ENCODE data around the gene PRLR. TPM values are rescaled to one million over a fixed set of nuclear protein-coding genes. Genes with fewer than 3 reads are reported as not detected.

The PRLR gene
- total RNA-seq, 4 donors from 2014 or later = 0.10 to 0.65 (median 0.39) TPM

DNA sequence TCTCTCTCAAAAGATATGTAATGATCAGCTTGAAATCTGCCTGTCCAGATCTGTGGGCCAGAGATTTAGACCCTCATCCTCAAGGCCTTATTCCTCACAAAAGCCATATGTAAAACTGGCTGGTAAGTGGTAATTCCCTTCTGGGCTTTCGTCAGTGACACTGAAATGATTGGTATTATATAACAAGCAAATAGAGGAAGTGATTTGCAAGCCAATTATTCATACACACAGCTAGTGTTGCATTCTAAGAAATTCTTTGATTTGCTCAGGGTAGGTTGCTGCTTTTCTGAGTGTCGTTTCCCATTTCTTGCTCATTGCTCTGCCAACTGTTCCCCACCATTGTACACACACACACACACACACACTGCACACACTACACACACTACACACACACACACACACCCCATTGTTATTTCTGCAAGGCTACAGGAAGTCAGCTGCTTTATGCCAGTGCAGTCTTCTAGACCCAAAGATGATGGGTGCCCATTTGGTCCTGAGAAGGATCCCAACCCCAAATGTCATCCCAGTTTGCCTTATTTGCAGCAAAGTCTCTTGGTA, 76.8 kb downstream of the PRLR start:
- DNase-seq (no peak), ATAC-seq (no peak)
- H3K36me3 ChIP-seq = no peaks in the 10 kb centered on the region
- in situ Hi-C loops (cut with MboI; ENCODE audit: low sequenced_read_pairs in 4 of 4) = no loop called here
- no peak for TF ChIP-seq POLR2A (IDR thresholded peaks at IDR 0.05)
- TF ChIP-seq, protein P1, sequence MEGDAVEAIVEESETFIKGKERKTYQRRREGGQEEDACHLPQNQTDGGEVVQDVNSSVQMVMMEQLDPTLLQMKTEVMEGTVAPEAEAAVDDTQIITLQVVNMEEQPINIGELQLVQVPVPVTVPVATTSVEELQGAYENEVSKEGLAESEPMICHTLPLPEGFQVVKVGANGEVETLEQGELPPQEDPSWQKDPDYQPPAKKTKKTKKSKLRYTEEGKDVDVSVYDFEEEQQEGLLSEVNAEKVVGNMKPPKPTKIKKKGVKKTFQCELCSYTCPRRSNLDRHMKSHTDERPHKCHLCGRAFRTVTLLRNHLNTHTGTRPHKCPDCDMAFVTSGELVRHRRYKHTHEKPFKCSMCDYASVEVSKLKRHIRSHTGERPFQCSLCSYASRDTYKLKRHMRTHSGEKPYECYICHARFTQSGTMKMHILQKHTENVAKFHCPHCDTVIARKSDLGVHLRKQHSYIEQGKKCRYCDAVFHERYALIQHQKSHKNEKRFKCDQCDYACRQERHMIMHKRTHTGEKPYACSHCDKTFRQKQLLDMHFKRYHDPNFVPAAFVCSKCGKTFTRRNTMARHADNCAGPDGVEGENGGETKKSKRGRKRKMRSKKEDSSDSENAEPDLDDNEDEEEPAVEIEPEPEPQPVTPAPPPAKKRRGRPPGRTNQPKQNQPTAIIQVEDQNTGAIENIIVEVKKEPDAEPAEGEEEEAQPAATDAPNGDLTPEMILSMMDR (IDR thresholded peaks at IDR 0.05 in 4 of 5, conservative IDR thresholded peaks at IDR 0.05 in 1 of 5) = no peak
- no peak overlapping the region for H3K4me3 ChIP-seq
- intact Hi-C loops (cut with DNase I; ENCODE audit: low total_unique reads) = no loop called here
- no peaks in the 10 kb centered on the region for H3K27me3 ChIP-seq
- H3K27ac ChIP-seq = no peak overlapping the region
- H3K9me3 ChIP-seq = no peaks in the 10 kb centered on the region
- no peaks in the 10 kb centered on the region for H3K4me1 ChIP-seq

DNA sequence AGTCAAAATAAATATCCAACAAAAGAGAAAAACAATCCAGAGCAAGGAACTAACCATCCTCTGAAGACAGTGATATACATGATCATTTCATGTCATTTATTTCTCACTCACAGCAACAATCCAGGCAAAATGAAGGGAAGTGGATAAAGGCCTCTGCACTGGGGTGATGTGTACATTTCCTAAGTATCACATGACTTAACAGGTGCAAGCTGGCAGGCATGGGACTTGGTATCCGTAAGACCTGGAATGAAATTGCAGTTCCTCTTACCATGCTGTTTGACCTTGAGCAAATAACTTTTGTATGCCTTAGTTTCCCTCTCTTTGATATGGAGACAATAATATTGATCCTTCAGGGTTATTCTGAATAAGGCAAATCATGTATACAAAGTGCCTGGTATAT, 77.6 kb downstream of the PRLR start:
- no peak for ATAC-seq
- Histone ChIP-seq H3K36me3 (no peaks in the 10 kb centered on the region), H3K9me3 (no peaks in the 10 kb centered on the region), H3K4me1 (no peaks in the 10 kb centered on the region), H3K4me3 (no peak overlapping the region), H3K27me3 (no peaks in the 10 kb centered on the region), H3K27ac (no peak overlapping the region)
- TF ChIP-seq, protein P1 (IDR thresholded peaks at IDR 0.05 in 4 of 5, conservative IDR thresholded peaks at IDR 0.05 in 1 of 5) = no peak
- no peak for TF ChIP-seq POLR2A (IDR thresholded peaks at IDR 0.05)
- no peak for DNase-seq
- in situ Hi-C loops (cut with MboI; ENCODE audit: low sequenced_read_pairs in 4 of 4) (no loop called here), intact Hi-C loops (cut with DNase I; ENCODE audit: low total_unique reads) (no loop called here)

DNA sequence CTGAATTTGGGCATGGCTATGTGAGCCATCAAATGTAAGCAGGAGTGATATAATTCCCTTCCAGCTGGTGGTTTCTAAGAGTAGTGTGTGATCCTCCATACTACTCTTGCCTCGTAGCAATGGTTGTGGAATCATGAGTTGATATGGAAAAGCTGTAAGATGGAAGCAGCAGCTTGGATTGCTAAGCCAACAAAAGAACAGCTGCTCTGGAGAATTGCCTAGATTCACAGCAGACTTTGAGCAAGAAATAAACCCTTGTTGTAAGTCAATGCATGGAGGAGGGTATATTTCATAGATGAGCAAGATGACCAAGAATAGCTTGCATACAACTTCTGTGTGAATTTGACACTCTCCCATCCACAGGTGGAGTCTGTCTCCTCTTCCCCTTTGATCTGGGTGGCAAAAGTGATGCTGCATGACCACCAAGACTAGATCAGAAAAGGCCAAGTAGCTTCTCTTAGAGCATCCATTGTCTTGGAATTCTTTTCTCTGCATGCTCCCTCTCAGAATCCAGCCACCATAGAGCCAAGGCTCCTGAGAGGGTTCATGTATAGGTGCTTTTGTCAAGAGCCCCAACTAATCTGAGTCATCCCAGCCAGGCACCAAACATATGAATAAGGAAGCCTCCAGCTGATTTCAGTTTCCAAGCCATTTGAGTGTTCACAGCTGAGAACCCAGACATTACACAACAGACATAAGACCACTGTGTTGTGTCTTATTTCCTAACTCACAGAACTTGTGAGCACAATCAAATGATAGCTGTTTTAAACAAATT, 79.0 kb downstream of the PRLR start:
- H3K27me3 ChIP-seq = no peaks in the 10 kb centered on the region
- H3K4me1 ChIP-seq = no peaks in the 10 kb centered on the region
- DNase-seq (no peak), ATAC-seq (no peak)
- no peak overlapping the region for H3K4me3 ChIP-seq
- in situ Hi-C loops (cut with MboI; ENCODE audit: low sequenced_read_pairs in 4 of 4) = no loop called here
- no peak for TF ChIP-seq POLR2A (IDR thresholded peaks at IDR 0.05)
- TF ChIP-seq, protein P1 (IDR thresholded peaks at IDR 0.05 in 4 of 5, conservative IDR thresholded peaks at IDR 0.05 in 1 of 5) = no peak
- no peaks in the 10 kb centered on the region for H3K9me3 ChIP-seq
- no peaks in the 10 kb centered on the region for H3K36me3 ChIP-seq
- no peak overlapping the region for H3K27ac ChIP-seq
- intact Hi-C loops (cut with DNase I; ENCODE audit: low total_unique reads) = no loop called here

DNA sequence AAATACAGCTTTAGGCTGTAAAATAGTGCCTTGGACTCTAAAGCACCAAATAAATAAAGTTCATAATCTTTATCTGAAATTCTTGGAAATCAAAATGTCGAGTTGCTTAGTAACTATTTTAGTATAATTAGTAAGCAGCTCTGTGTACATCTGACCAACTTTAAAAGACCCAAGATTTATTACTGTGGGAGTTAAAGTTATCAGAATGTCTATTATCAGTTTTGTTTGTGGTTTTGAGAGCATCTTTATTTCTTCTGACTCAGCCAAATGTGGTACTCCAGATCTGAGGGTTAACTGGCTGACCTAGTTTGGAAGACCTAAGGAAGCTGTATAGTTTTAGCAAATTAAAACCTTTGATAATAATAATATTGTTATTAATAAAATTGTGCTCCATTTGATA, 81.2 kb downstream of the PRLR start:
- in situ Hi-C loops (cut with MboI; ENCODE audit: low sequenced_read_pairs in 4 of 4) = no loop called here
- no peak for ATAC-seq
- TF ChIP-seq, protein P1 (IDR thresholded peaks at IDR 0.05 in 4 of 5, conservative IDR thresholded peaks at IDR 0.05 in 1 of 5) = no peak
- TF ChIP-seq POLR2A (IDR thresholded peaks at IDR 0.05) = no peak
- Histone ChIP-seq H3K27ac (no peak overlapping the region), H3K4me1 (no peaks in the 10 kb centered on the region), H3K4me3 (no peak overlapping the region), H3K36me3 (no peaks in the 10 kb centered on the region), H3K9me3 (no peaks in the 10 kb centered on the region), H3K27me3 (no peaks in the 10 kb centered on the region)
- DNase-seq = no peak
- intact Hi-C loops (cut with DNase I; ENCODE audit: low total_unique reads) = no loop called here

Data from gastrocnemius medialis (tissue), 4 donors.